HG03066 (cell line): ENCODE data around the gene PON2.
"Not testable (repeated sequence)": the region's sequence is repeated elsewhere in the genome, so short reads cannot be mapped to it uniquely, and the experiment has no call there.

Source experiments
- ATAC-seq: cut with Tn5 transposase; IDR thresholded peaks from one replicate; pipeline ENCODE4 v1.9.1; 2021; ENCODE audit warnings: low read depth; ENCODE audit not compliant: unreplicated experiment

PON2 gene

GRCh38 chr7:95411036-95411435 lies 23.8 kb downstream of the PON2 start:
- ATAC-seq = no peak

GRCh38 chr7:95407751-95408150 lies 27.1 kb downstream of the PON2 start:
- ATAC-seq = no peak

GRCh38 chr7:95405800-95406199 lies 29.0 kb downstream of the PON2 start:
- ATAC-seq = no peak

- no peak for ATAC-seq
Observed at GRCh38 chr7:95405208-95405607, 29.6 kb downstream of the PON2 start.

GRCh38 chr7:95404316-95404865 lies 30.4 kb downstream of the PON2 start:
- ATAC-seq = no peak

- no peak for ATAC-seq
Observed at GRCh38 chr7:95398155-95398940, 36.5 kb downstream of the PON2 start.

- ATAC-seq = no peak
Observed at GRCh38 chr7:95397381-95397780, 37.4 kb downstream of the PON2 start.

- no peak for ATAC-seq
Observed at GRCh38 chr7:95396136-95397032, 38.4 kb downstream of the PON2 start, which contains the start of gene PON3. Gene PON3, minus strand, starts transcription at chr7:95396375. Its CDS starts 25 bp downstream, at chr7:95396350.

GRCh38 chr7:95395755-95396135 lies 39.1 kb downstream of the PON2 start:
- no peak for ATAC-seq

GRCh38 chr7:95394370-95394769 lies 40.5 kb downstream of the PON2 start:
- ATAC-seq = no peak

- ATAC-seq = no peak
Observed at GRCh38 chr7:95391761-95392160, 43.1 kb downstream of the PON2 start.

- no peak for ATAC-seq
Observed at GRCh38 chr7:95389516-95389915, 45.3 kb downstream of the PON2 start.

- not testable (repeated sequence) for ATAC-seq
Observed at GRCh38 chr7:95379457-95379856, 55.4 kb downstream of the PON2 start.

- ATAC-seq = no peak
Observed at GRCh38 chr7:95376632-95377400, 58.0 kb downstream of the PON2 start.

GRCh38 chr7:95375591-95376257 lies 59.1 kb downstream of the PON2 start:
- ATAC-seq = no peak

GRCh38 chr7:95373323-95373722 lies 61.5 kb downstream of the PON2 start:
- ATAC-seq = no peak

GRCh38 chr7:95368235-95368634 lies 66.6 kb downstream of the PON2 start:
- ATAC-seq = no peak

GRCh38 chr7:95367606-95368005 lies 67.2 kb downstream of the PON2 start:
- ATAC-seq = no peak

- ATAC-seq = no peak
Observed at GRCh38 chr7:95365151-95365550, 69.7 kb downstream of the PON2 start.

GRCh38 chr7:95357623-95358022 lies 77.2 kb downstream of the PON2 start:
- no peak for ATAC-seq
